Mucosa of descending colon (tissue), 3 donors: ENCODE results near the gene BYSL. TPM values are rescaled to one million over a fixed set of nuclear protein-coding genes. Genes with fewer than 3 reads are reported as not detected.

Source experiments
- ATAC-seq: fragments of 200-7000 bp; cut with Tn5 transposase; one replicate; pipeline ENCODE4 v1.9.1; 2020; ENCODE audit warnings: mild to moderate bottlenecking, moderate library complexity
- DNase-seq, 3 donors: peaks; one replicate each; pipeline ENCODE4 v3.0.0-alpha.2; 2020
- H3K36me3 ChIP-seq: fragments of 200-600 bp; one replicate; pipeline ENCODE4 v1.8.0; 2021; ENCODE audit warnings: low read depth, mild to moderate bottlenecking
- H3K4me1 ChIP-seq: fragments of 200-600 bp; one replicate; pipeline ENCODE4 v1.8.0; 2021; ENCODE audit warnings: low read depth, mild to moderate bottlenecking
- H3K4me3 ChIP-seq: fragments of 200-600 bp; one replicate; pipeline ENCODE4 v1.8.0; 2021; ENCODE audit warnings: mild to moderate bottlenecking
- H3K9me3 ChIP-seq: fragments of 200-600 bp; one replicate; pipeline ENCODE4 v1.8.0; 2021; ENCODE audit warnings: mild to moderate bottlenecking
- intact Hi-C, 2 donors: fragments of 100-400 bp; cut with DNase I in 1 of 2; cut with micrococcal nuclease in 1 of 2; formaldehyde crosslinking; loops; one replicate each; pipeline versions ENCODE4 v1.11.0 to v1.11.1; 2022; cut with DNase I, micrococcal nuclease
- total RNA-seq, 3 donors: library from RNA; stranded (reverse); fragmentation: NEBNext Ultra II Directional in 2 of 3; extraction: Animal tissue kit (Norgen Biotek cat#: 25700) in 2 of 3; gene quantifications; one replicate each; pipeline versions ENCODE4 v1.2.1 to v1.2.4, GENCODE V29; 2021 to 2023
- TF ChIP-seq, protein P1 (sequence below): fragments of 200-600 bp; IDR thresholded peaks from one replicate; pipeline ENCODE4 v1.8.0; 2022; ENCODE audit warnings: antibody characterized with exemption, mild to moderate bottlenecking
- donor health status: DM: no; HTN: no; CAD: no; lungs with moderate emphysema.
- donor health status: DM: no; HTN: no; CAD: no.
- donor health status: DM: no; HTN: yes; CAD: no.

Gene BYSL
- total RNA-seq, 3 donors from 2014 or later, result 7.5 to 10.5 (median 10.2) TPM

GRCh38 chr6:41964201-41964887 lies 43.0 kb downstream of the BYSL start:
- TF ChIP-seq, protein P1, sequence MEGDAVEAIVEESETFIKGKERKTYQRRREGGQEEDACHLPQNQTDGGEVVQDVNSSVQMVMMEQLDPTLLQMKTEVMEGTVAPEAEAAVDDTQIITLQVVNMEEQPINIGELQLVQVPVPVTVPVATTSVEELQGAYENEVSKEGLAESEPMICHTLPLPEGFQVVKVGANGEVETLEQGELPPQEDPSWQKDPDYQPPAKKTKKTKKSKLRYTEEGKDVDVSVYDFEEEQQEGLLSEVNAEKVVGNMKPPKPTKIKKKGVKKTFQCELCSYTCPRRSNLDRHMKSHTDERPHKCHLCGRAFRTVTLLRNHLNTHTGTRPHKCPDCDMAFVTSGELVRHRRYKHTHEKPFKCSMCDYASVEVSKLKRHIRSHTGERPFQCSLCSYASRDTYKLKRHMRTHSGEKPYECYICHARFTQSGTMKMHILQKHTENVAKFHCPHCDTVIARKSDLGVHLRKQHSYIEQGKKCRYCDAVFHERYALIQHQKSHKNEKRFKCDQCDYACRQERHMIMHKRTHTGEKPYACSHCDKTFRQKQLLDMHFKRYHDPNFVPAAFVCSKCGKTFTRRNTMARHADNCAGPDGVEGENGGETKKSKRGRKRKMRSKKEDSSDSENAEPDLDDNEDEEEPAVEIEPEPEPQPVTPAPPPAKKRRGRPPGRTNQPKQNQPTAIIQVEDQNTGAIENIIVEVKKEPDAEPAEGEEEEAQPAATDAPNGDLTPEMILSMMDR, result no peak
- ATAC-seq (no peak), DNase-seq (no peak)

DNA sequence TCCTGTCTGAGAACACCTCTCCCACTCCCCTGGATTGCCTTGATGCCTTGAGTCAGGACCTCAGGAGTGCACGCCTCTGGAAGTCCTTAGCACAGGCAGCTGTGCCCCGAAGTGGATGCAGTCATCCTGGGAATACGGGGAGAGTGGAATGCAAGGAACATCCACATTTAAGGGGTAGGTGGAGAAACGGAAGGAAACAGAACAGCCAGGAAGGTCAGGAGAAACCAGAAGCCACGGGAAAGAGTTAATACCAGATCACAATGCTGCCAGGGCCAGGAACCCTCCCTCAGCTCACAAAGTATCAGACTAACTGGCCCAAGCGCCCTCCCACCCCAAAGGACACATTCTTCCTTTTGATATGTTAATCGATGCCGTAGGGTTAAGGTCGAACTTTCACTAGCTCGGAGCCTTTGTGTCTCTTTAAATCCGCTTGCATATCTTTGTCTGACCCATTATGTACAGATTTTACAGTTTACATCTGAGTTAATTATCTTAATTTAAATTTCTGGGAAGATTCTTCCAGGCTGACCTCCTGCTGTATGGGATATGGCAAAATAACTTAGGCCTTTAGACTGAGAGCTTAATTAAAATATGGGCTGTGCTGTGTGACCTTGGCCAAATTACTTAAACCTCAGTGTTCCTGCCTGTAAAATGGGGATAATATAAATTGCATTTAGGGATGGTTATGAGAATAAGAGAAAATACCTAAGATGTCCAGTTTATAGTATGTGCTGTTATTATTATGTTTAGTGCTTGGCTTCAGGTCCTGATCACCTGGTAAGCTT lies 44.3 kb downstream of the BYSL start:
- intact Hi-C loops, result no loop called here
- Histone ChIP-seq H3K4me1 (peaks cover 2% of the 10 kb centered on the region), H3K4me3 (no peak overlapping the region), H3K36me3 (no peaks in the 10 kb centered on the region), H3K9me3 (no peaks in the 10 kb centered on the region)
- ATAC-seq (no peak), DNase-seq (no peak)
- TF ChIP-seq, protein P1, result no peak

More at GRCh38 chr6:41964201-41964887, 43.0 kb downstream of the BYSL start:
- Histone ChIP-seq H3K4me3 (no peak overlapping the region), H3K4me1 (no peaks in the 10 kb centered on the region), H3K36me3 (no peaks in the 10 kb centered on the region), H3K9me3 (no peaks in the 10 kb centered on the region)
- intact Hi-C loops, result no loop called here

DNA sequence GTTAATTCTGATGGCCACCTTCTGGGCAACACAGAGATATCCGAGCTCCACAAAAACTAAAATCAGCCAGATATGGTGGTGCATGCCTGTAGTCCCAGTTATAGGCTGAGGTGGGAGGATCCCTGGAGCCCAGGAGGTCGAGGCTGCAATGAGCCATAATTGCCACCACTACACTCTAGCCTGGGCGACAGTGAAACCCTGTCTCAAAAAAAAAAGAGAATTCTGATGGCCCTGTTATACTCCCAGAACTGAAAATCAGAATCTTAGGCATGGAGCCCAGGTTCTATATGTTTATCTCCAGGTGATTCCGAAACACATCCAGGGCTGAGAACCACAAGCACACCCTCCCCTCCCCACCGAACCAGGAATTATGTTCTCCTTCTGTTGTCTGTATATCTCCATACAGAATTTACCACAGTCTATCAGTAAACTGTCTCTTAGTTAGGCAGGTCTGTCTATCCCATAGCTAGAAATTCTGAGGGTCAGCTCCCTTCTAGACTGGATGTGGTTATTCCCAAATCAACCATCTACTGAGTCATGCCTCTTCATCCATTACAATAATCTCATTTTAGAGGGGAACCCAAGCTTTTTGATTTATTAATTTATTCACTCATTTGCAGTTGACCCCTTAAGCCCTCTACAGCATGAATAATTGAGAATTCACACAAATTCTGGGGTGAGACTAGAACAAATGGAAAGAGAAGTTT lies 45.1 kb downstream of the BYSL start:
- intact Hi-C loops, result no loop called here
- H3K36me3 ChIP-seq, result no peaks in the 10 kb centered on the region
- DNase-seq (no peak), ATAC-seq (no peak)
- no peaks in the 10 kb centered on the region for H3K9me3 ChIP-seq
- no peak overlapping the region for H3K4me3 ChIP-seq
- H3K4me1 ChIP-seq, result peaks cover 2% of the 10 kb centered on the region
- TF ChIP-seq, protein P1, result no peak

DNA sequence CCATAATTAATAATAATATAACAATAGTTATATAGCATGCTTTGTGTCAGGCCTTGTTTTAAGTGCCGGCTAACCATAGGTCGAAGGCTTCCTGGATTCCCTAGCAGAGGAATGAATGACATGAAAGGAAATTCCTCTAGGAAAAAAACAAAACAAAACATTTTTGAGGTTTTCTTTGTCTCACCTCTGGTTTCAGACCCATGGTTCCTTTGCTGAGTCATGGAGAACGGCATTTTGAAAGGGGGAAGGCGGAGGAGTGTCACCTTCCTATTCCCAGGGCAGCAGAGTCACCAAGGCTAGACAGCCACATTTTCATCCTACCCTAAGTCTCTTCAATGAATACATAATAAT lies 45.6 kb downstream of the BYSL start:
- Histone ChIP-seq H3K36me3 (no peaks in the 10 kb centered on the region), H3K4me3 (no peak overlapping the region), H3K4me1 (peaks cover 2% of the 10 kb centered on the region), H3K9me3 (no peaks in the 10 kb centered on the region)
- TF ChIP-seq, protein P1, result no peak
- ATAC-seq (no peak), DNase-seq (no peak)
- intact Hi-C loops, result no loop called here

DNA sequence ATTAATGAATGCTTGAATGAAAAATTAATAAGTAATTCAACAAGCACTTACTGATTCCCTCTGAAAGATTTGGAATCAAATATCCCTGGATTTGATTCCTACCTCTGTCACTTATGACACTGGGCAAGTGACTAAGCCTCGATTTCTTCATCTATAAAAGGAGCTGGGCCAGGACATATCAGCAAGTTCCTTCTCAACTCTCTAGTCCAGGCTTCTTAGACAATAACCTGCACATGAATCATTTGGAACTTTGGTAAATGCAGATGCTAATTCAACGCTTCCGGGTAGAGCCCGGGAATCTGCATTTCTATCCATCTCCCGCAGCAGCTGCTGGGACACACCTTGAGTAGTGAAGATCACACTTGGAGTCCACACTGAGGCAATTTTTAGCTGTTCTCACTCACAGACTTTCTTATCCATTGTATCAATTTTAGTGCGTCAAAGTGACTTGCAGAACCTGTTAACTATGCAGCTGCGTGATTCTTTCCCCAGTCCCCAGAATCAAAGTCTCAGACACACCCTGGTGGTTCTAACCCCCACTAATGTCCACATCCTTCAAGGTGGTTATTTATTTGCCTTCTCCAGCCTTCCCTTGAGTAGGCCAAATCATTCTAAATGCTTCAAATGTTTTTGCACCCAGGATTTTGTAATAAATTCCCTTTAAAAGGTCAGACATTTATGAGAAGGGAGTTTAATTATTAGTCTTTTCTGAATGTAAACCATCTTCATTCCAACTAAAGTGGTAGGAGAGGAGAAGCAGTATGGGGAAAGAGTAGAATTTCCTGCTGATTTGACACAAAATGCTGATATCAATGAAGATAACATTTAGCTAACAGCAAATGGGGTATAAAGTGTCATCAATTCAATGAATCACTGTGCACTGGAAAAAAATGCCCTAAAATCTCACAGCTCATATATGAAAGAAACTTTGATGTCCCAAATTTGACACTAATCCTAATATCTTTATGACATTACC lies 46.3 kb downstream of the BYSL start:
- Histone ChIP-seq H3K9me3 (no peaks in the 10 kb centered on the region), H3K4me3 (no peak overlapping the region), H3K36me3 (no peaks in the 10 kb centered on the region), H3K4me1 (peaks cover 2% of the 10 kb centered on the region)
- intact Hi-C loops, result no loop called here
- ATAC-seq (no peak), DNase-seq (no peak)
- TF ChIP-seq, protein P1, result no peak
